DND-41 (cell line): Measurements from ENCODE around the gene ACSL1.

Source experiments
- EZH2 ChIP-seq: IDR thresholded peaks from 3 replicates; pipeline ENCODE4 v1.6.1; 2012; ENCODE audit warnings: borderline replicate concordance, low read depth, mild to moderate bottlenecking, moderate library complexity, low read length, inconsistent platforms; ENCODE audit not compliant: severe bottlenecking
- TF ChIP-seq, protein P1 (sequence below): IDR thresholded peaks from 2 replicates; pipeline ENCODE4 v1.5.1; 2012; ENCODE audit warnings: borderline replicate concordance, low read length, moderate library complexity, mild to moderate bottlenecking; ENCODE audit not compliant: poor library complexity, severe bottlenecking; ENCODE audit errors: extremely low read depth

DNA sequence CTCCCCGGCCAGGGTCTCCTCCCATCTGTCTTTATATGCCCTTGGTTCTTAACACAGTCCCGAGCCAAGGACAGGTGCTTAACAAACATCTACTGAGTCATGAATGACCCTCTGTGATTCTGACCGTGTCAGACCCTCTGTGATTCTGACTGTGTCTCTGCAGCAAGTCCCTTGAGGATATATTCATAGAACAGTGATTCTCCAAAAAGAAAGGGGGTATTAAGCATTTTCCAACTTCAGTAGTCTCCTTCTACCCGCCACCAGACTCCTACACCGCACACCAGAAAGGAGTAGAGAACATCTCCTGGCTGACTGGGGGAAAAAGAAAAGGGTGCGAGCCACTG is 13.6 kb downstream of the ACSL1 start:
- TF ChIP-seq, protein P1, sequence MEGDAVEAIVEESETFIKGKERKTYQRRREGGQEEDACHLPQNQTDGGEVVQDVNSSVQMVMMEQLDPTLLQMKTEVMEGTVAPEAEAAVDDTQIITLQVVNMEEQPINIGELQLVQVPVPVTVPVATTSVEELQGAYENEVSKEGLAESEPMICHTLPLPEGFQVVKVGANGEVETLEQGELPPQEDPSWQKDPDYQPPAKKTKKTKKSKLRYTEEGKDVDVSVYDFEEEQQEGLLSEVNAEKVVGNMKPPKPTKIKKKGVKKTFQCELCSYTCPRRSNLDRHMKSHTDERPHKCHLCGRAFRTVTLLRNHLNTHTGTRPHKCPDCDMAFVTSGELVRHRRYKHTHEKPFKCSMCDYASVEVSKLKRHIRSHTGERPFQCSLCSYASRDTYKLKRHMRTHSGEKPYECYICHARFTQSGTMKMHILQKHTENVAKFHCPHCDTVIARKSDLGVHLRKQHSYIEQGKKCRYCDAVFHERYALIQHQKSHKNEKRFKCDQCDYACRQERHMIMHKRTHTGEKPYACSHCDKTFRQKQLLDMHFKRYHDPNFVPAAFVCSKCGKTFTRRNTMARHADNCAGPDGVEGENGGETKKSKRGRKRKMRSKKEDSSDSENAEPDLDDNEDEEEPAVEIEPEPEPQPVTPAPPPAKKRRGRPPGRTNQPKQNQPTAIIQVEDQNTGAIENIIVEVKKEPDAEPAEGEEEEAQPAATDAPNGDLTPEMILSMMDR, result no peak
- TF ChIP-seq EZH2, result no peak
